ENCODE data around the gene CARNS1.

The CARNS1 gene

DNA sequence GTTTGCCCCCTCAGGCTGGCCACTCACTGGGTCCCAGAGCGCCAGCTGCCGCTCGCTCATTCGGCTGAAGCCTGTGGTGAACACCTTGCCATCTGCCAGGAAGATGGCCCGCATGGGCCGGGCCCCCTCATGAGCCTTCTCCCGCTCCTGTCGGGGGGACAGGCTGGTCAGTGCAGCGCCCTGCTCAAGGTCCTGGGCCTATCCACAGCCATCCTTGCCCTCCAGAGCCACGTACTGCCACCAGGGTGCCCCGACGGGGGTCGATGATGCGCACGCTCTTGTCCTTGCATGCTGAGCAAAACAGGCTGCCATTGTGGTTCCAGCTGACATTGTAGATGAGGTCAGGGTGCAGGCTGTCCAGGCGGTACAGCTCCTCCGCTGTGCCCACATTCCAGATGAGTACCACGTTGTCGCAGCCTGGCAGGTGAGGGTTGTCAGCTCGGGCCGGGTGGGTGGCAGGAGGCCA, 25.7 kb downstream of the CARNS1 start:
- DNase-seq (ENCODE audit: low spot score): no peak

DNA sequence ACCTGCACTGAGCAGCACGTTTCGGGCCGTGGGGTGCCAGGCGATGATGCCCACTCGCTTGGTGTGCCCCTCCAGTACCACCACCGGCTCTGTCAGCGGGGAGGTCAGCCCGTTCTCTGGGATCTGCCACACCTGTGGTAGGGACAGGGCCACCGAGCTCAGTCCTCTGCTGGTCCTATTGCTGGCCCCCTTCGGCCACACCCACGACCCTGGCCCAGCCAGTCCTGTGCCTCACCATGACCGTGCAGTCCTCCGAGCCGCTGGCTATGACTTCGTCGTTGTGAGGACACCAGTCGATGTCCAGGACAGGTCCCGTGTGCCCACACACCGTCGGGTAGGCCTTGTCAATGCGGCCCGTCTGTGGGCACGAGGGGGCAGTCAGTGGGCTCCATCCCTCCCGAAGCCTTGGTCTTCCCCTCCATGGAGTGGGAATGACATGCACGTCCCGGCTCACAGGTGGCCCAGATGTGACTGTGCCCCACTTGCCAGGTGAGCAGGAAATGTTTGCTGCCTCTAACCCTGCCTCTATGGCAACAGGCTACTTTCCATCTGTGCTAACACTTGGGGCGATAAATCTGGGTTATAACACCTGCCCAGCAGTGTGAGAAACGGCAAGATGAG, 26.4 kb downstream of the CARNS1 start:
- no peak for DNase-seq (ENCODE audit: low spot score)

DNA sequence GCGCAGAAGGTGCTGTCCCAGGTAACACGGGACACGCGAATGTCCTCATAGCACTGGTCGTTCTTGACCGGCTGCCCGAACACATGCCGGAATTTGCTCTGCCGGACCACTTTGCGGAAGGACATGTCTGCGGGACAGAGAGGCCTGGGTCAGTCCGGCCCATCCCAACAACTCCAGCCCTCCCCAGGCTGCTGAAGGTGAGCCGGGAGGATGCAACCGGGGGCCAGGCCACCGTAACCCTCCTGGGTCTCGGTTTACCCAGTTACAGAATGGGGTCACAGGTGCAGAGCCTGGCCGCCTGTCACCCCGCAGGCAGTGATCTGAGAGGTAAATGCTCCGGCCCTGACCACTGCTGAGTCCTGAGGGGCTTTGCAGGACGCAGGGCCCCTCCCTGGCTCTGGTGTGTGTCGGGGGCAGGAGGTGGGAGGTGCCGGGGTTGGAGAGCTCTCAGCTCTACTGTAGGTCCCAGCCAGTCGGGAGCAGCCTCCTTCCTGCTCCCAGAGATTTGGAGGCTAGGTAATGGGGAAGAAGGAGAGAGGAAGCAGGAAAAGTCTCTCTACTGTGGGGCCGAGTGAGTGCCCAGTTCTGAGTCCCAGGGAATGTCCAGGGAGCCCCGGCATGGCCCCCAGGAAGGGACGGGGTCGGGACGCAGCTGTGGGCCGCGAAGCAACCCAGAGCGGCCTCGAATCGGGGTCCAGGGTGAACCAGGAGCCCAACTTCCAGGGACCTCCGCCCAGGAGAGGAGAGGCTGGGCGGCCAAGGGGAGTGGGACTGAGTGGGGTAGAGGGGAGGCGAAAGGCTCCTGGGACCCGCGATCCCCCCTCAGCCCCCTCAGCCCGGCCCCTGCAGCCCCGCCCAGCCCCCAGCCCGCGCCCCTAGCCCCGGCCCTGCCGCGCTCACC, 27.3 kb downstream of the CARNS1 start:
- no peak for DNase-seq (ENCODE audit: low spot score)

DNA sequence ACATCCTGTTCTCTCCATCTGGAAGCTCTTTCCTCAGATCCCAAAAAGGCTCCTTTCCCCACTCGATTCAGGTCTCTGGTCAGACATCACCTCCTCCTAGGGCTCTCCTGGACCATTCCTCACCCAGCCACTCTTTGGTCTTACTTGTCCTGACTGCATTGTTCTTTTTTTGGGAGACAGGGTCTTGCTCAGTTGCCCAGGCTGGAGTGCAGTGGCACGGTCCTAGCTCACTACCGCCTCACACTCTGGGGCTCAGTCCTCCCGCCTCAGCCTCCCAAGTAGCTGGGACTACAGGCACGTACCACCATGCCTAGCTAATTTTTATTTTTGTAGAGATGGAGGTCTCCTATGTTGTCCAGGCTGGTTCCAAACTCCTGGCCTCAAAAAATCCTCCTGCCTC, 30.0 kb downstream of the CARNS1 start:
- DNase-seq (ENCODE audit: low spot score): no peak

DNA sequence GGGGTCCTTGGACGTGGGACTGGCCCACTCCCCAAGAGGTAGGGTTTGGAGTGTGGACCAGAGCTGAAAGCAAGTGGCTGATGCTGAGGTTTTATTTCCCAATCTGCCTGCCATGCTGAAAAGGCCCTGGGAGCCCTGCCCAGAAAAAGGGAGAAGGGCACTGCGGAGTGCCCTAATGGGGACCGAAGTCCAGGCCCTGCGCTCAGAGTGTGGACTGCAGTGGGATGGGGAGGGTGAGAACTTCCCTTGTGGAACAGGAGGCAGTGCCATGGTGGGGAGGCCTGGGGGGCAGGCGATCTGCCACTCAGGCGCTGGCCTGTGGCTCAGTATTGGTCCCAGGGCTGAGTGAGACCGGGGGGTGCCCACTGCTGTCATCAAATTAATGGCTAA, 32.7 kb downstream of the CARNS1 start:
- DNase-seq (ENCODE audit: low spot score): no peak

DNA sequence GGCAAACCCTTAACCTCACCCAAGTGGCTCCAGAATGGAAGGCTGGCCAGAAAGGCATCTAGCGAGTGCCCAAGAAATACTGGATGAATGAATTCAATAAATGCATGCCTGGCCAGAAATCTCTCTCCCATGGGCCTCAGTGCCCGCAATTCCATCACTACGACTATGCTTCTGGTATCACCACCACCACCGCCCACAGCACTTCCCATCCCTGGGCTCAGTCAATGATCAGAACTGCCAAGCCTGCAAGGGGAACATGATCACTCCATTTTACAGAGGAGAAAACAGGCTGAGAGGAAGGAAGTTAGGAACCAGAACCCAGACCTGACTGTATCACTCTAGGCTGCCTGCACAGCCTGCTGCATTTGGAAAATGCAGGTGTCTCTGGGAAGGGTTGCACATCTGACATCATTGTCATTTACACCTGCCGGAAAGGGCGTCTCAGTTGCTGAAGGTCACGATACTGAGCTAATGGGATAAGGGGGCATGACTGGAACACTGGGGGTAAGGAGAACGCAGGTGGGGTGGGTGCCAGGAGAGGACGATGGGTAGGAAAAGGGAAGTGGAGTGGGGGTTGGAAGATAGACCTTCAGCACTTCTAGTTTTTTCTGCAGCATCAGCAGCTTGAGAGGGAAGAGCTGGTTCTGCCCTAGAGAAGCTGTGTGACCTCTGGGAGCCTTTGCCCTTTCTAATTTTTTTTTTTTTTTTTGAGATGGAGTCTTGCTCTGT, 33.8 kb downstream of the CARNS1 start:
- no peak for DNase-seq (ENCODE audit: low spot score)

DNA sequence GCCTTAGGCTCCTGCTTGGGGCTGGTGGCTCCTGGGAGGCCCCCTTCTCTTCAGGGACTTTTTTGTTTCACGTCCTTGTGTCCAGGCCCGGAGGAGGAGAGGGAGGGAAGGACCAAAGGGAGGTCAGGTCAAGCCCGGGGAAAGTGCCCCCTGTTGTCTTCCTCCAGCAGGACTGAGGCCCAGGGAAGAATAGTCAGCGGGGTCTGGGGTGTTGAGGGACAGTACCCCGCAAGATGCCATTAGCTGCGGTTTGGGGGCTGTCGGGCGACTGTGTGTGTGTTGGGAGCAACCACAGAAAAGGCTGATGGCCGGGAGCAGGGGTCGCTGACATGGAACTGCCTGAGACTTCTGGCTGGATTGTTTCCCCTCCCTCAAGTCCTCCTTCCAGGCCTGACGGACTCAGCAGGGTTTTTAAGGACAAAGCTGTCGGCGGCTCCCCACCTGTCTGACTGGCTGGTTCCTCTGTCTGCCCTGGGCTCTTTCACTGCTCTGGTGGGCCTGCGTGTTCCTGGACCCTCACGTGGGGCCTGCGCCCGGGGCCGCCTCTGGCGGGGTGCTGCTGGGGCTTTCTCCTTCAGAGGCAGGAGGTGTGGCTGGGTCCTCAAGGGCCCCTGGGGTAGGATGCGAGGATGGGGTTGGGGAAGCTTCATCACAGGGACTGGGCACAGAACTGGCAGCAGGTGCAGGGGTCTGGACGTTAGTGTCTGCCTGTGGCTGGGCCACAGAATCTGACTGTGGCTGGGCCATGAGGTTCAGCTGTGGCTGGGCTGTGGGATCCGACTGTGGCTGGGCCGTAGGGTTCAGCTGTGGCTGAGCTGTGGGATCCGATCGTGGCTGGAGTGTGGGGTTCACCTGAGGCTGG, 35.5 kb downstream of the CARNS1 start:
- DNase-seq (ENCODE audit: low spot score): no peak

DNA sequence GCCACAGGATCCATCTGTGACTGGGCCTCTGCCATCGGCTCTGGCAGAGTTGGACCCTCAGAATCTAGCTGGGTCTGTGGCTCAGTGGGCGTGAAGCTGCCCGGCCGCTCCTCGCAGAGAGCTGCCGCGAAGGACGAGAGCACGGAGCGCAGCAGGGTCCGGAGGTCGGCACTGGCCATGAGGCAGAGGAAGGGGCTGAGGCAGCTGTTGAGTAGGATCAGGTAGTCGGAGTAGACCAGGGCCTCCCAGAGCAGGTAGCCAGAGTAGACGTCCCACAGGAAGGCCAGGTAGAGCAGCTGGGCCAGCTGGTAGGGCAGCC, 36.1 kb downstream of the CARNS1 start:
- DNase-seq (ENCODE audit: low spot score): no peak

DNA sequence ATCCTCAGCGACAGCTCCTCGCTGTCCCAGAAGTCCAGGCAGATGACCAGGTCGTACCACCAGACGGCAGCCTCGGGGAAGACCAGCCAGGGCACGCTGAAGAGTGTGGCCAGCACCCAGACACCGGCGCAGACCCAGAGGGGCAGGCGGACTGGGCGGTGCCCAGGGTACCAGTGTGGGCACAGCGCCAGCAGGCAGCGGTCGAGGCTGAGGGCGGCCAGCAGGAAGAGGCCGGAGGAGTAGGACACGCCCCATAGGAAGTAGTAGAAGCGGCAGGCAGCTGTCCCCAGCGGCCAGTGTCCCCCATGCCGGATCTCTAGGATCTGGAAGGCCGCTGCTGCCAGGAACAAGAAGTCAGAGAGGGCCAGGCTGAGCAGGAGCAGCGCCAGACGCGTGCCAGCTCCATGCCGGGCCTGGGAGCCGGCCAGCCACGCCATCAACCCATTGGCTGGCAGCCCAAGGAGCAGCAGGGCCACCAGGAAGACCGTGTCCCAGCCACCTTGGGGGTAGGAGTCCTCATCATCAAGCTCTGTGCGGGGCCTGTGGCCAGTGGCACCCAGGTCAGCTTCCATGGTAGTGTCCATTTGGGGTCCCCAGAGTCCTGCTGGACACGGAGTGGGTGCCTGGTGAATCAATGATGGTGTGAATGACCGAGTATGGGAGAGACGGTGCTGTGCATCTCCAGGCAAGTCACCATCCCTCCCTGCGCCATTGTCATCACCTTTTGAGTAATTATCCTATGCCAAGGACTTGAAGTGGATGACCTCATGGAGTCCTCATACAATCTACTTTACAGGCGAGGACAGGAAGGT, 36.9 kb downstream of the CARNS1 start, which contains the start of gene GPR152:
TSS of gene GPR152 (minus strand) at position 589 of the 812 bp plus-strand sequence. CDS start at position 584, 5 bp downstream.
- DNase-seq (ENCODE audit: low spot score): no peak

DNA sequence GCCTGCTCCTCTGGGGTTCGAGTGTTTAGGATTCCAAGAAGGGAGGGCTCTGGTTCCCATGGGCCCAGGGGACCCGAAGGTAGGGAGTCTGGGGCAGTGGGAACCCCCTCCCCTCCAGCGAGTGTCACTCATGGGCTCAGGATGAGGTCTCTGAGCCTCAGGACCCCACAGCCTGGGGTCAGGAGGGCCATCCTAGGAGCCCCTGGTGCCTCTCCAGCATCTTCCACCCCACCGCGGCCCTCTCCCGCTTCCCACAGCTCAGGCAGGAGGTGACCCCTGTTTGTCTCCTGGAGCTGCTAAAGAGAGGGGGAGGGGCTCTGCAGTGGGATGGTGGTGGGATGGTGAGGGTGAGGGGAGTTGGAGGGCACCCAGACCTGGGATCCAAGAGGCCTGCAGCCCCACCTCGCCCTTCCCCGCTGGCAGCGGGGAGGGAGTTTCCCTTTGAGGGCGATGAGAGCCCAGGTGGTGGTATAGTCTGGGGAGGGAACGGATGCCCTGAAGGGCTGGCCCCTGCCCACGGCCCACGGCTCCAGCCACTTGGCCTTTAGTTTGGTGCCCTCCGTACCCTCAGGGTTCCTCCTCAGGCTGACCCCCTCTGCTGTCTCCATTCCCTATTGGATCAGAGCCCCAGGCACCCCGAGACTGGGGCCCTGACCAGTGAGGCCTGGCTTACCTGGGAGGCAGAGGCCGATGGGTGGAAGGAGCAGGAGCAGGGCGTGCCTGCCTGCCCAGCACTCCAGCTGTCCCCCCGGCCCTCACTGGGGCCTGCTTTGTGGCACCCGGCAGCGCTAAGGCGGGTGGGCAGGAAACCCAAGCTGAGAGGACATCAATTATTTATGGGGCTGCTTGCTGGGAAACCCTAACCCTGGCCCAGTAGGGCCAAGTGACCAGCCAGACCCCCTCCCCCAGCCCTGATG, 38.6 kb downstream of the CARNS1 start:
- DNase-seq (ENCODE audit: low spot score): no peak

DNA sequence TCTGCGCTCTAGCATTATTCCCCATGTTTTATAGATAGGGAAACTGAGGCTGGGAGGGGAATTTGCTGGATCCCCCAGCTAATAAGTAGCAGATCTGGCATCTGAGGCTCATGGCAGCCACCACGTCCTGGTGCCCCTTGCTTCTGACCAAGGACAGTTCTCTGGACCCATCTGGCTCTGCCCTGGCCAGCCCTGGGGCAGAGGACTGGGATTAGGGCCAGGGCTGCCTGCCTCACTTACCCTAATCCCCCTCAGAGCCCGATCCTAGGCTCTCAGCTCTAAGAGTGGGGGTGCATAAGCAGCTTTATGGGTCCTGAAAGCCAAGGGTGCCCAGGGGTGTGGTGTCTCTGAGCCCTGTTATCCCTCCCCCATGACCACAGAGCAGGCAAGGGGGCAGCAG, 39.6 kb downstream of the CARNS1 start, which contains the start of gene CABP4:
TSS of gene CABP4 (plus strand) at position 301 of the 400 bp plus-strand sequence. CDS start at position 371, 70 bp downstream.
- no peak for DNase-seq (ENCODE audit: low spot score)

DNA sequence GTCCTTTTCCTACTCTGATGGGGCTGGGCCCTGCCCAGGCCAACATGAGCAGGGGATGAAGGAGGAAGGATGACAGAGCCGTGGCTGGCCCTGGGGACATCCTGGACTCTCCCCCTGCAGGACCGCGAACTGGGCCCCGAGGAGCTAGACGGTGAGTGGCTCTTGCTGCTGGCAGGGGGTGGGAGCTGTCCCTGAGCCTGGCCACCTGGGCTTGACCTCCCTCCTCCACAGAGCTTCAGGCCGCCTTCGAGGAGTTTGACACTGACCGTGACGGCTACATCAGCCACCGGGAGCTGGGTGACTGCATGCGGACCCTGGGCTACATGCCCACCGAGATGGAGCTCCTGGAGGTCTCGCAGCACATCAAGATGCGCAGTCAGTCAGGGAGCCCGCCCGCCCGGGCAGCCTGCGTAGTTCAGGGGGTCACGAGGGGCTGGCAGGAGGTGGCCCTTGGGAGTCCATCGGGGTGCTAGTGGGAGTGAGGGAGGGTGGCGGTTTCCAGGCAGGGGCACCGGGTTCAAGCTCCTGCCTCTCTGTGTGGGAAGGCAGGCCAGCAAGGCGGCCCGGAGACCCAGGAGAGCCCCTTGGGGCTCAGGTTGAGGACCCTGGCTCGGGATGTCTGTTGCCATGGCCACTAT, 40.7 kb downstream of the CARNS1 start:
- DNase-seq (ENCODE audit: low spot score): no peak

DNA sequence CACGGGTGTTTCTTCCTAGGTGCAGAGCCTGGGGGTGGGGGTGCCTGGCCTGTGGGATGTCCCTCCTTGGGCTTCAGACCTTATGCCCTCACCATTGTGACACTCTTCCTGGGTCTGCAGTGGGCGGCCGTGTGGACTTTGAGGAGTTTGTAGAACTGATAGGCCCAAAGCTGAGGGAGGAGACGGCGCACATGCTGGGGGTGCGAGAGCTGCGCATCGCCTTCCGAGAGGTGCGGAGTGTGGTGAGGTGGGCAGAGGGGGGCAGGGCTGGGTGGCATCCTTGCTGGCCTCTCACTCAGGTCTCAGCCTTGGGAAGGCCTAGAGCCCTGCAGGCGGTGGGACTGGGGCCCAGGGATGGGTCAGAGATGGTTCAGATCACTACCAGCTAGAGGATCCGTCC, 42.0 kb downstream of the CARNS1 start:
- no peak for DNase-seq (ENCODE audit: low spot score)

DNA sequence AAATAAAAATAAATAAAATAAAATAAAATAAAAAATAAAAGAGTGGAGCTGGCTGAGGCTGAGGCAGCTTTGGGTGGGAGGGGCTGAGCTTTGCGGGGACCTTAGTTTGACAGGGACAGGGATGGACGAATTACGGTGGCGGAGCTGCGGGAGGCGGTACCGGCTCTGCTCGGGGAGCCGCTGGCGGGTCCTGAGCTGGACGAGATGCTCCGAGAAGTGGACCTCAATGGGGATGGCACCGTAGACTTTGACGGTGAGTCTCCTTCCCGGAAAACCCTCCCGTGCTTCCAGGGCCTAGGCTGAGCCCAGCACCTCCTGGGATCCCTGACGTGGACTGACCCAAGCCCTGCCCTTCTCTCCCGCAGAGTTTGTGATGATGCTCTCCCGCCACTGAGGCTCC, 42.8 kb downstream of the CARNS1 start:
- no peak for DNase-seq (ENCODE audit: low spot score)

DNA sequence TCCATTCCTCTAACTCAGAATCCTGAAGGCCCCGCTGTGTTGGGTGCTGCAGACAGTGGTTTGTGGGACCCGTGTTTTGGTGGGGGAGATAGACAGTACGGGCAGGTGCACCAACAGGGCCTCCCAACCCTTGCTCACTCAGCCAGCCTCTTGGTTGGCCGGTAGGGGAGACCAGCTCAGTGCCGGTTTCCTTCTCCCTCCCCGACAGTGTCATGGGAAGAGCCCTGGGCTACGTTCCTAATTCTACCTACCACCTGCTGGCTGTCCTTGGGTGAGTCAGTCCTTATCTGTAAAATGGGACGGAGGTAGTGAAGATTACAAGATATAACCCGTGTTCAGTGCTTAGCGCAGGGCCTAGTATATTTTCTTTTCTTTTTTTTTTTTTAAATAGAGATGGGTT, 47.7 kb downstream of the CARNS1 start:
- no peak for DNase-seq (ENCODE audit: low spot score)

DNA sequence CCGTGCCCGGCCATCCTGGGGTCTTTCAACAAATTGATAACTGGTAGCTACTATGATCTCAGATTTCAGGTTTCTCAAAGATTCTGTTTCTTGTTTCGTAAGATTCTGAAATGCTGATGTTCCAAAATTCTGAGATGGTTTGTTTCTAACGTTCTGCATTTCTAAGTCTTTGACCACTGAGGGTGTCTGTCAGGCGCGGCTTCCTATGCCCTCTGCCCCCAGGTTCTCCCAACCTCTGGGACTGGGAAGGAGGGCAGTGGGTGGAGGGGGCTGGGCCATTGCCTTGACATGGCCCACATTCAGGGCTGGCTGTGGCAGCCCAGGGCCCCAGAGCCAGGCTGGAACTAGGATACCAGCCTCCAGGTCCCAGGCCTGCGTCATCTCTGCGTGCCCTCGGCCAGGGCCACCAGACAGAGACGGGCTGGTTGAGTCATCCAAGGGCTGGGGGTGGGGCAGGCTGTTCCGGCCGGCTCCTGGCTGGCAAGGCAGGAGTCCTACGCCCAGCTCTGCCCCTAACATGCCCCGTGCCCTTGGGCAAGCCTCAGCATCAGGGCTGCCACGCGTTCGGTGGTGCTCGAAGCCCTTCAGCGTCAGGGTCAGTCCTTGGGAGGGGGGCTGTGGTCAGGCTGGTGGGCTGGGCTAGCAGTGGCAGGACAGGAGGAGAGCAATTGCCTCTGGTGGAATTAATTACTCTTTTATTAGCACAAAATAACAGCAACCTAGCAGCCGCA, 48.4 kb downstream of the CARNS1 start:
- no peak for DNase-seq (ENCODE audit: low spot score)

DNA sequence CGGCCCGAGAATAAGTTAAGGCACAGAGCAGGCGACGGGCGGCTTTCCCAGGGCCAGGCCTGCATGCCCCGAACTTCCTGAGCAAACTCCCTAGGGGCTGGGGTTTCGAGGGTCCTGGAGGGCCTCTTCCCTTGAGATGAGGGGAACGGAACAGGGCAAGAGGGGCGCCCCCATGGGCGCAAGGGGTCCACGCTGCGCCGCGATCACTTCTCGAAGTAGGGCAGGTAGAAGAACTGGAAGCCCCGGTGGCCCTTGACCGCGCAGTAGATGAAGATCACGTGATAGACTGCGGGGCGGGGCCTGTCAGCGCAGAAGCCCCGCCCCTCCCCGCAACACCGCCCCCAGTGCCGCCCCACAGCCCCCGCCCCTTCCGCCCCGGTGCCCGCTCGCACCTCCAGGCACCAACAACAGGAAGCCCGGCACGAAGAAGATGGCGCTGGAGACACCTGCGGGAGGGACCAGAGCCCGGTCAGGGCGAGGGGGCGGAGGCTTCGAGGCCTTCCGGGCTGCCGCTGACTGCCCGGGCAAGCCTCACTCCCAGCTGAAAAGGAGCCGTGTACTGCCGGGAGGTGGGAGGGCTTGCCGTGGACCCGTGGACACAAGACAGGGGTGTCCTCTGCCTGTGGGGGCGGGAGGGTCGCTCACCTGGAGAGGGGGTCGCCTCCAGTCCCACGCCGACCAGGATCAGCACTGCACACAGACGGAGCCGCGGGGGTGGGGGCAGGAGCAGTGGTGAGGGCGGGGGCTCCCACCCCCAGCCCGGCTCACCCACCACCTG, 49.1 kb downstream of the CARNS1 start:
- DNase-seq (ENCODE audit: low spot score): peak; percentile 91

DNA sequence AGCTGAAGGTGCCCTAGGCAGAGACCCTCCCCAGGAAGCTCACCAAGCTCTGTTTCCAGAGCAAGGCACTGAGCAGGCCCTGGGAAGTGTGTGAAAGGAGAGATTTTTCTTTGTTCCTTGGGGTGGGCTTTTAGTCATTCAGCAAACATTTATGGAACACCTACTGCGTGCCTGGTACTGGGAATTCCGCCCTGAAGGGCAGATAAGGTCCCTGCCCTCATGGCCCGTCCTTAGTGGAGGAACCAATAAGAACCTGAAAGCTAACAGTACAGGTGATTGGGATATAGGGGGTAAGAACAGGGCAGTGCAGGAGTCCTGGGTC, 49.7 kb downstream of the CARNS1 start:
- no peak for DNase-seq (ENCODE audit: low spot score)
